Measurements from ENCODE around the gene TLK2.
A peak's percentile ranks its signal among the peaks of the same experiment; 100 is the strongest.
"Not testable (repeated sequence)": the region's sequence is repeated elsewhere in the genome, so short reads cannot be mapped to it uniquely, and the experiment has no call there.

The TLK2 gene
- 65.4 to 94.2 reads per million in 2 experiments for total RNA-seq

GRCh38 chr17:62478424-62478879 lies at the start of gene TLK2:
Gene TLK2 (plus strand): TSS chr17:62478825. CDS start chr17:62481126, 2,301 bp downstream.
- peak; percentile 60 for DNase-seq (ENCODE audit: low read depth)

DNA sequence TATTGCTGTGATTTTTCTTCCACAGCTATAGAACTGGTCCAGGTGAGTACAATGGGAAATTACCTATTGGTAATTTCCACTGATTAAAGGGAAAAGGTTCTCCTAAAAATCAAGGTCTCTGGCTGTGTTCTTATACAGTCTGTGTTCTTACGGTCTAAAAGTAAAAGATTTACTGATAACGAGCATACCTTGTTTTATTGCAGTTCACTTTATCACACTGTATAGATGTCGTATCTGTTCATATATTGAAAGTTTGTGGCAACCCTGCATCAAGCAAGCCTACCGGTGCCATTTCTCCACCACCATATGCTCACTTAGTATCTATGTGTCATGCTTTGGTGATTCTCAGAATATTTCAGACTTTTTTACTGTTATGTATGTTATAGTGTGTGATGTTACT lies 43.4 kb upstream of the TLK2 start:
- not testable (repeated sequence) for DNase-seq (ENCODE audit: low read depth)

DNA sequence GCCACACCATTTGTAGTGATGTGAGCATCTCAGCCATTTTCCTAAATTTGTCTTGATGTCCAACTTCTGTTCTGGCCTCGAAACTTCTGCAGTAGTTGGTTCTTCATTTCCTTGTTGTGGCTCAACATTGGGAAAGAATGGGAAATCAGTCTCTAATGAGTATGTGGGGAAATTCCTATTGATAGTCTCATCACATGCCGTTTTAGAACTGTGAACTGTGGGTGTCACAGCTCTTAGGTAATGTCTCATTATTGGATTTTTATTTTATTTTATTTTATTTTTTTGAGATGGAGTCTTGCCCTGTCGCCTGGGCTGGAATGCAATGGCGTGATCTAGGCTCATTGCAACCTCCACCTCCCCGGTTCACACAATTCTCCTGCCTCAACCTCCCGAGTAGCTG lies 37.4 kb upstream of the TLK2 start:
- DNase-seq (ENCODE audit: low read depth), result not testable (repeated sequence)

DNA sequence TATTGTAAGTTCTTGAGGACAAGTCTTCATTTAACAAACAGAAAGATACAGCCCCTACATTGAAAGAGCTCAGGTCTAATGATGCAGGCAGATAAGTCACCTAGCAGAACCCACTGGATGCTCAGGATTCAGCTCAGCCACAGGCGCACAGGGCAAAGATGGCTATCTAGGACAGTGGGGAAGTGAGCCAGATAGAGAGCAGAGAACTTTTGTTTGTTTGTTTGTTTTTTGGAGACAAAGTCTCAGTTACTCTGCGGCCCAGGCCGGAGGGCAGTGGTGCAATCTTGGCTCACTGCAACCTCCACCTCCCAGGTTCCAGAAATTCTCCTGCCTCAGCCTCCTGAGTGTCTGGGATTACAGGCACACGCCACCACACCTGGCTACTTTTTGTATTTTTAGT lies 34.6 kb upstream of the TLK2 start:
- DNase-seq (ENCODE audit: low read depth), result no peak

DNA sequence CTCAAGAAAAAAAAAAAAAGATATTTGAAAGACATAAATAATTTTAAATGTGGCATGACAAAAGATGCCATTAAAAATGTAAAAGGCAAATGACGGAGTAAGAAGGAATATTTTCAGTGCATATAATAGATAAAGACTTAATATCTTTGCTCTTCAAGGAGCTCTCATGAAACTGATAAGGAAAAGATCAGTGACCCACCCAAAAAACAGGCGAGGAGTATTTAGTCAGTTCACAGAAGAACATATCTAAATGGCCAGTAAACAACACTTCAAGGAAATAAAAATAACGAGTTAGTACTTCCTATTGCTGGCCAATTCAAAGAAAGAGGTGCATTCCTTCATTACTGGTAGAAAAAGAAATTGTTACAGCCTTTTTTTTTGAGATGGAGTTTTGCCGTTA lies 32.8 kb upstream of the TLK2 start:
- not testable (repeated sequence) for DNase-seq (ENCODE audit: low read depth)

GRCh38 chr17:62452195-62452594 lies 26.4 kb upstream of the TLK2 start:
- DNase-seq (ENCODE audit: low read depth), result not testable (repeated sequence)

DNA sequence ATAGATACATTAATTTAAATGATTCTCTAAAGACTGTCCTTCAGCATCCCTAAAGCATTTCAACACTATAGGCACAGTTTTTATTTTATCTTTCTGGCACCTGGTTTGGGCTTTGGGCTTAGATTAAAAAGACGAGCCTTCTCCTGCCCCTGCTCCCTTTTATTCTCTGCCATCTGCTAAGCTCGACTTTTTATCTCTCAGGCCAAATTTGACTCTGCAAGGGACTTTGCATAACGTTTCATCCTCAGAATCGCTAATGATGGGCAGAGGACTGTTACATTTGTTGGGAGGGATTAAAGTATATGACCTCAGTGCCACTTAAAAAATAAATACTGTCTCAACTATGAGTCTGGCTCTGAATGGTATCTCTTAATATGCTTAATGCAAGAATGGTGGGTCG lies 25.6 kb upstream of the TLK2 start:
- DNase-seq (ENCODE audit: low read depth), result not testable (repeated sequence)

DNA sequence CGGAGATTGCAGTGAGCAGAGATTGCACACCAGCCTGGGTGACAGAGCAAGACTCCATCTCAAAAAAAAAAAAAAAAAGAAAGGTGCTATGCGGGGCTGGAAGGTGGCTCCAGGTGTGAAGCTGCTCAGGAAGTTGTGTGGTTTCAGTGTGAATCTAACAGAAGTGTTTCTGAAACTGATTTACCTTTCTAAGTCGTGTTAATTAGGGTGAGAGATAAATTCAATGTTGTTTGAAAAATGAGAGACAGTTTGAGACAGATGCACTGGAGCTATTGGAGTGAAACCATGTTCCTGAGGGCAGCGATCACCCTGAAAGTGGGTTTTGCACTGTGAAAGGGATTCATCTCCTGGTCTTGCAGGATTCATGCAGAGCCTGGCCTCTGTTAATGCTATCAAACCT lies 25.0 kb upstream of the TLK2 start:
- not testable (repeated sequence) for DNase-seq (ENCODE audit: low read depth)

- not testable (repeated sequence) for DNase-seq (ENCODE audit: low read depth)
Measured at GRCh38 chr17:62454111-62454510, 24.5 kb upstream of the TLK2 start.

- no peak for DNase-seq (ENCODE audit: low read depth)
Measured at GRCh38 chr17:62456016-62456415, 22.6 kb upstream of the TLK2 start.

DNA sequence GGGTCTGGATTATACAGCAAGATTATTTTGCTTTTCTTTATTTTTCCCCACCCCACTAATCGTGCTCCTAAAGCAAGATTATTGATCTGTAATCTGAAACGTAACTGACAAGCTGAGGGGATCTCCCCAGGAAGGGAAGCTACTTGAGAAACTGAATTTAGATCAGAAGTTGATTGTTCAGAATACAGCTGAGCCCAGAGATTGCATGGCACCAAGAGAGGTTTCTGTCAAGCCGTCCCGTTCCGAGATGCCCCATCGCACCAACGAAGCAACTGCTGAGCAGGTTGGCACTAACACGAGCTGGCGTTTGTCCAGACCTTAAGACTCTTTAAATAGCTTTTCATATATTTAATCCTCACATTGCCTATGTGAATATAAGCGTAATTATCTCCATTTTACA lies 20.1 kb upstream of the TLK2 start:
- not testable (repeated sequence) for DNase-seq (ENCODE audit: low read depth)

DNA sequence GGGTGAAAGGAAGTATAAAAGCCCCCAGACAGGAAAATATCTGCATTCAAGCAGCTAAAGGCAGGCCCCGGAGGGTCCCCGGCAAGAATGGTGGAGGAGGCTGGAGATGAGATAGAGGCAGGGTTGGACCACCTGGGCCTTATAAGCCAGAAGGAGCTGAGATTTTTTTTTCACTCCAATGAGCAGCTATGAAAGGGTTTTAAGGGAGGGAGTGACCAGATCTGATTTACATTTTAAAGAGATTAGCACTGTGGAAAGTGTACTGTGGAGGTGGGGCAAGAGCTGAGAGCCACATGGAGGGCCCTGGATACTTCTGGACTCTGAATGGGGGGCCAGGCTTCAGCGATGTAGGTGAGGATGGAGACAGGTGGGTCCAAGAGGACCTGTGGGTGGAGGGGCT lies 14.2 kb upstream of the TLK2 start:
- DNase-seq (ENCODE audit: low read depth), result not testable (repeated sequence)

DNA sequence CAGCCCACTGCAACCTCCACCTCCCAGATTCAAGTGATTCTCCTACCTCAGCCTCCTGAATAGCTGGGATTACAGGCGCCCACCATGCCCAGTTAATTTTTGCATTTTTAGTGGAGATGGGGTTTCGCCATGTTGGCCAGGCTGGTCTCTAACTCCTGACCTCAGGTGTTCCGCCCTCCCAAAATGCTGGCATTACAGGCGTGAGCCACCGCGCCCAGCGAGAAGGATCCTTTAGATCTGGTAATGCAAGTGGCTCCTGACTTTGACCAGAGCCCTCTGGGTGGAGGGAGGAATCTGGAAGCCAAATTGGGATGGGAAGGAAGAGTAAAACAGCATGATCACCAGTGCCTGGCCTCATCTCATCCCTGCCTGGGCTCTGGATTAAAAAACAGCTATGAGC lies 13.4 kb upstream of the TLK2 start:
- DNase-seq (ENCODE audit: low read depth), result not testable (repeated sequence)

GRCh38 chr17:62470666-62471379 lies 7.8 kb upstream of the TLK2 start:
- peak; percentile 55 for DNase-seq (ENCODE audit: low read depth)

DNA sequence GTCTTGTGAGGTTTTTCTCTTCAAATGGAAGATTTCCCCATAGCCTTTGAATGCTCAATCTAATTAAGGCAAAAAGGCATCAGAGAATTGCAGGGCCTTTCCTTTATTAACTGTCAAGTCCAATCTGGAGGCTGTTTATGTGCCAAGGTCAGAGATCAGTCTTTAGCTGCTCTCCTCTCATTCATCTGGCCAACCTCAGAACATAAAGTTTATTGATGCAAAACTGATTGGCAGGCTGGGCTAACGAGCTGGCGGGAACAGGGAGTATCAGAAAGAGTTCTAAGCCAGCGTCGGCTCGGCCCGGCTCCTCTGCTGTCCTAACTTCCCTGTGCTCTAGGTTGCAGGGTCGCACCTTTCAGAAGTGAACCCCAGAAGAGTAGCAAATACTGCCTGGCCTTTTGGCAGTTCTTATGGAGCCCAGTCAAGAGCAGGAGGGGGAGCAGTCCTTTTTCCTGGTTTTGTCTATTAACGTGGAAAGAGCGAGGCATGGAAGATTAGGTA lies 7.2 kb upstream of the TLK2 start:
- DNase-seq (ENCODE audit: low read depth), result not testable (repeated sequence)

- not testable (repeated sequence) for DNase-seq (ENCODE audit: low read depth)
Measured at GRCh38 chr17:62473030-62473982, 5.3 kb upstream of the TLK2 start.

DNA sequence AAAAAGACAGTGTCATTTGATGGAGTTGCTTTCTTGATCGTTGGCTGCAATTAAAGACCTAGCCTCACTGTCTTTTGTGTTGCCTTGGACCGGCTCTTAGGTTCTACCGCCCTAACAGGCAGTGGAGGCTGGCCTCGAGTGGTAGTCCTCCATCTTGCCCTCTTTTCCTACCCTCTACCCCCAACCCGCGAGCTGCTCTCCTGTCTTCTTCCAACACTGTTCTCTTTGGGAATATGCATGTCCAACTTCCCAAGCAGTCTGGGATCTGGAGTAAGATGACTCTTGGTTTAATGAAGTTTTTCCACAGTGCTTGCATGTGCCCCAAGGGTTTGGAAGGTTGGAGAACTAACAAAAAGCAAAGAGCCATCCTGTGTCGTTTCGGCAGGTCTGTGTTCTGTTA lies 1.5 kb upstream of the TLK2 start:
- not testable (repeated sequence) for DNase-seq (ENCODE audit: low read depth)

GRCh38 chr17:62477718-62478408 lies 762 bp upstream of the TLK2 start:
- not testable (repeated sequence) for DNase-seq (ENCODE audit: low read depth)

- DNase-seq (ENCODE audit: low read depth), result peak; percentile 20
Measured at GRCh38 chr17:62478880-62479638, 434 bp downstream of the TLK2 start.

DNA sequence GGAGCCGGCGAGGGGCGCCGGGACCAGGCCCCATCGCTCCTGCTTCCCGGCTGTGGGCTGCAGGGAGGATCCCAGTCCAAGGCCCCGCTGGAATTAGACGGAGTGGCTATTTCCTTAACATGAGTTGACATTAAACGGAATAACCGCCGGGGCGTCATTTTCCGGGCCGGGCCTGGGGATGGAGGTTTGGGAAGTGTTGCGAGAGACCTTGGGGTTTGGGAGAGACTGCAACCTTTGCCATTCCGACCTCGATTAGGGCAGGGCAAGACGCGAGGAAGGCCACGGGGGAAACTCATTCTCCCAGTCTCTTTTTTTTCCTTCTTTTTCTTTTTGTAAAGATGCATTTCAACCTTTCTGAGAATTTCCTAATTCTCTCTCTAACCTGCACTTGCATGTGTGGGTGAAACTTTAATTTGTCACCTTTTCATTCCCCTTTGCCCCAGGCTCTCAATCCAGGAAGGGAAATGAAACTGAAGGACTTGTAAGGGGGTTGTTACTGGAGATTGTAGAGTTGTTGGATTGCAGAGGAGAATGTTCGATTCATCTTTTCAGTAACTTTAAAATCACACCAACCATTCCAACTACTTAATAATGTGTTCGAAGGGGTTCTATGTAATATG lies 1.1 kb downstream of the TLK2 start:
- not testable (repeated sequence) for DNase-seq (ENCODE audit: low read depth)

- not testable (repeated sequence) for DNase-seq (ENCODE audit: low read depth)
Measured at GRCh38 chr17:62482553-62482952, 3.9 kb downstream of the TLK2 start.

All from T follicular helper cell (primary cell).